HEK293 (cell line): ENCODE results near the gene TSPYL2.

Experiments used
- BCL11B ChIP-seq: fragments of 450-650 bp; formaldehyde crosslinking; IDR thresholded peaks from 2 replicates; pipeline ENCODE4 v1.5.1; 2016; ENCODE audit warnings: low read depth, missing biosample characterization, missing genetic modification characterization
- FEZF1 ChIP-seq: fragments of 450-650 bp; formaldehyde crosslinking; IDR thresholded peaks from 2 replicates; pipeline ENCODE4 v1.5.1; 2016; ENCODE audit warnings: missing biosample characterization, missing genetic modification characterization
- HOXA7 ChIP-seq: sonication (generic); formaldehyde crosslinking; IDR thresholded peaks from 2 replicates; pipeline ENCODE4 v1.8.1; 2022; ENCODE audit warnings: missing genetic modification reagents, borderline replicate concordance
- KLF10 ChIP-seq: fragments of 450-650 bp; IDR thresholded peaks from 2 replicates; pipeline ENCODE4 v1.5.1; 2018; ENCODE audit warnings: missing biosample characterization, mild to moderate bottlenecking, missing genetic modification characterization
- KLF16 ChIP-seq: fragments of 450-650 bp; formaldehyde crosslinking; IDR thresholded peaks from 2 replicates; pipeline ENCODE4 v1.5.1; 2017; ENCODE audit warnings: missing biosample characterization, missing genetic modification characterization
- TCF7L2 ChIP-seq: IDR thresholded peaks from 2 replicates; pipeline ENCODE4 v1.6.1; 2011; ENCODE audit warnings: low read depth, mild to moderate bottlenecking, inconsistent platforms, low read length, moderate library complexity, borderline replicate concordance
- TRIM28 ChIP-seq: IDR thresholded peaks from 2 replicates; pipeline ENCODE4 v1.6.1; 2011; ENCODE audit warnings: low read length, control low read depth, borderline replicate concordance
- ZBTB1 ChIP-seq: fragments of 450-650 bp; formaldehyde crosslinking; IDR thresholded peaks from 2 replicates; pipeline ENCODE4 v1.5.1; 2016; ENCODE audit warnings: missing biosample characterization, missing genetic modification characterization
- ZBTB7A ChIP-seq: fragments of 450-650 bp; formaldehyde crosslinking; IDR thresholded peaks from 2 replicates; pipeline ENCODE4 v1.5.1; 2016; ENCODE audit warnings: low read depth, missing biosample characterization, missing genetic modification characterization
- ZBTB8A ChIP-seq: fragments of 450-650 bp; formaldehyde crosslinking; IDR thresholded peaks from 2 replicates; pipeline ENCODE4 v1.5.1; 2016; ENCODE audit warnings: missing biosample characterization, missing genetic modification characterization
- ZEB2 ChIP-seq: fragments of 450-650 bp; formaldehyde crosslinking; IDR thresholded peaks from 2 replicates; pipeline ENCODE4 v1.5.1; 2016; ENCODE audit warnings: missing biosample characterization, missing genetic modification characterization
- ZNF140 ChIP-seq: fragments of 450-650 bp; formaldehyde crosslinking; IDR thresholded peaks from 2 replicates; pipeline ENCODE4 v1.5.1; 2016; ENCODE audit warnings: missing biosample characterization, missing genetic modification characterization
- ZNF174 ChIP-seq: fragments of 450-650 bp; formaldehyde crosslinking; IDR thresholded peaks from 2 replicates; pipeline ENCODE4 v1.5.0; 2017; ENCODE audit warnings: missing biosample characterization, mild to moderate bottlenecking, missing genetic modification characterization
- ZNF19 ChIP-seq: fragments of 450-650 bp; formaldehyde crosslinking; IDR thresholded peaks from 2 replicates; pipeline ENCODE4; 2016; ENCODE audit warnings: missing biosample characterization, missing genetic modification characterization, low read depth
- ZNF311 ChIP-seq: fragments of 450-650 bp; formaldehyde crosslinking; IDR thresholded peaks from 2 replicates; pipeline ENCODE4 v1.5.1; 2017; ENCODE audit warnings: missing biosample characterization, missing genetic modification characterization, borderline replicate concordance
- ZNF354C ChIP-seq: fragments of 450-650 bp; formaldehyde crosslinking; IDR thresholded peaks from 2 replicates; pipeline ENCODE4 v1.5.1; 2016; ENCODE audit warnings: missing biosample characterization, missing genetic modification characterization, low read depth, borderline replicate concordance
- ZNF510 ChIP-seq: fragments of 450-650 bp; formaldehyde crosslinking; IDR thresholded peaks from 2 replicates; pipeline ENCODE4 v1.5.1; 2018; ENCODE audit warnings: mild to moderate bottlenecking, missing genetic modification characterization, missing biosample characterization; ENCODE audit not compliant: insufficient replicate concordance
- ZNF530 ChIP-seq: fragments of 450-650 bp; formaldehyde crosslinking; IDR thresholded peaks from 2 replicates; pipeline ENCODE4 v1.5.1; 2016; ENCODE audit warnings: low read depth, missing biosample characterization, missing genetic modification characterization
- ZNF560 ChIP-seq: fragments of 450-650 bp; formaldehyde crosslinking; IDR thresholded peaks from 2 replicates; pipeline ENCODE4 v1.5.1; 2017; ENCODE audit warnings: missing biosample characterization, missing genetic modification characterization, borderline replicate concordance
- ZNF561 ChIP-seq: fragments of 450-650 bp; IDR thresholded peaks from 2 replicates; pipeline ENCODE4 v1.5.1; 2018; ENCODE audit warnings: missing biosample characterization, missing genetic modification characterization, borderline replicate concordance
- ZNF623 ChIP-seq: fragments of 450-650 bp; formaldehyde crosslinking; IDR thresholded peaks from 2 replicates; pipeline ENCODE4 v1.5.1; 2016; ENCODE audit warnings: missing biosample characterization, missing genetic modification characterization
- ZNF677 ChIP-seq: fragments of 450-650 bp; IDR thresholded peaks from 2 replicates; pipeline ENCODE4 v1.5.0; 2018; ENCODE audit warnings: missing biosample characterization, mild to moderate bottlenecking, missing genetic modification characterization, moderate library complexity
- ZNF791 ChIP-seq: fragments of 450-650 bp; formaldehyde crosslinking; IDR thresholded peaks from 2 replicates; pipeline ENCODE4 v1.5.1; 2016; ENCODE audit warnings: missing biosample characterization, missing genetic modification characterization
- ZNF837 ChIP-seq: fragments of 450-650 bp; formaldehyde crosslinking; IDR thresholded peaks from 2 replicates; pipeline ENCODE4 v1.5.1; 2016; ENCODE audit warnings: missing biosample characterization, missing genetic modification characterization
- TF ChIP-seq, protein P1 (sequence below): fragments of 450-650 bp; formaldehyde crosslinking; IDR thresholded peaks from 2 replicates; pipeline ENCODE4 v1.5.1; 2016; ENCODE audit warnings: missing biosample characterization, missing genetic modification characterization, borderline replicate concordance
- TF ChIP-seq, protein P2 (sequence below): fragments of 450-650 bp; formaldehyde crosslinking; IDR thresholded peaks from 2 replicates; pipeline ENCODE4 v1.5.1; 2016; ENCODE audit warnings: missing biosample characterization, missing genetic modification characterization
- TF ChIP-seq, protein P3 (sequence below): IDR thresholded peaks from 2 replicates; pipeline ENCODE4 v1.6.1; 2011; ENCODE audit warnings: mild to moderate bottlenecking, low read depth, low read length, borderline replicate concordance
- TF ChIP-seq, protein P4 (sequence below): fragments of 450-650 bp; formaldehyde crosslinking; IDR thresholded peaks from 2 replicates; pipeline ENCODE4 v1.5.1; 2016; ENCODE audit warnings: missing biosample characterization, missing genetic modification characterization
- TF ChIP-seq, protein P5 (sequence below): fragments of 450-650 bp; formaldehyde crosslinking; IDR thresholded peaks from 2 replicates; pipeline ENCODE4 v1.5.1; 2016; ENCODE audit warnings: missing biosample characterization, missing genetic modification characterization
- TF ChIP-seq, protein P6 (sequence below): fragments of 450-650 bp; formaldehyde crosslinking; IDR thresholded peaks from 2 replicates; pipeline ENCODE4 v1.5.1; 2016; ENCODE audit warnings: missing biosample characterization, missing genetic modification characterization
- TF ChIP-seq, protein P7 (sequence below): fragments of 450-650 bp; formaldehyde crosslinking; IDR thresholded peaks from 2 replicates; pipeline ENCODE4 v1.5.1; 2017; ENCODE audit warnings: missing biosample characterization, missing genetic modification characterization

TSPYL2 gene

DNA sequence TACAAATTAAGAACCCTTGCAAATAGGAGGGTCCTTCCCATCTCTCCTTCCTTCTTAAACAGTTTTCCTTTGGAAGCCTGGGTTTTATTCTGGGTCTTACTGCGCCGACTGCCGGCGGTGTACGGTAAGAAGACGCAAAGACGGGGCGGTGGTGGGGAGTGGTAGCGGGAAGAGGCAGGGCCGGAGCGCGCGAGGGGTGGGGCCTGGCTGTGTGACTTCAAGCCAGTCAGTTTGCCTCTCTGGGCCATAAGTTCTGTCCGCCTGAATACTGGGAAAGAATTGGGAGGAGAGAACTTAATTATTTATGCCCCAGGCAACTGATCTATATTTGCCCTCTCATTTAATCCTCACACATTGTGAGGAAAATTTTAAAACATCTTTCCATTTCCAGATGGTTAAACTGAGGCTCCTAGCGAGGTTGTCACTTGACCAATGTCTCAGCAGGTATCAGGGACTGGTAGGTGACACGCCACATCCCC, 11.0 kb downstream of the TSPYL2 start (continued):
- TF ChIP-seq, protein P1, sequence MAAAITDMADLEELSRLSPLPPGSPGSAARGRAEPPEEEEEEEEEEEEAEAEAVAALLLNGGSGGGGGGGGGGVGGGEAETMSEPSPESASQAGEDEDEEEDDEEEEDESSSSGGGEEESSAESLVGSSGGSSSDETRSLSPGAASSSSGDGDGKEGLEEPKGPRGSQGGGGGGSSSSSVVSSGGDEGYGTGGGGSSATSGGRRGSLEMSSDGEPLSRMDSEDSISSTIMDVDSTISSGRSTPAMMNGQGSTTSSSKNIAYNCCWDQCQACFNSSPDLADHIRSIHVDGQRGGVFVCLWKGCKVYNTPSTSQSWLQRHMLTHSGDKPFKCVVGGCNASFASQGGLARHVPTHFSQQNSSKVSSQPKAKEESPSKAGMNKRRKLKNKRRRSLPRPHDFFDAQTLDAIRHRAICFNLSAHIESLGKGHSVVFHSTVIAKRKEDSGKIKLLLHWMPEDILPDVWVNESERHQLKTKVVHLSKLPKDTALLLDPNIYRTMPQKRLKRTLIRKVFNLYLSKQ (tag by site-specific recombination) = no peak
- TF ChIP-seq ZNF561 (tag by site-specific recombination) (no peak), ZNF837 (tag by site-specific recombination) (no peak), ZBTB8A (tag by site-specific recombination) (no peak), ZBTB1 (no peak), KLF16 (tag by site-specific recombination) (0 out of 2 replicates have a peak, but pooled peaks have one; percentile 24), ZNF174 (tag by site-specific recombination) (no peak), ZNF311 (tag by site-specific recombination) (no peak), ZNF510 (tag by site-specific recombination) (no peak), TRIM28 (no peak), ZNF677 (tag by site-specific recombination) (no peak), ZNF354C (tag by site-specific recombination) (no peak), KLF10 (peak; percentile 27), ZNF791 (tag by site-specific recombination) (no peak), ZBTB7A (tag by site-specific recombination) (no peak), ZNF19 (tag by site-specific recombination) (no peak), FEZF1 (tag by site-specific recombination) (no peak), ZEB2 (tag by site-specific recombination) (0 out of 2 replicates have a peak, but pooled peaks have one; percentile 28), TCF7L2 (no peak), HOXA7 (CRISPR knock-in tag) (no peak), ZNF560 (no peak), ZNF530 (tag by site-specific recombination) (no peak), ZNF140 (tag by site-specific recombination) (no peak), BCL11B (tag by site-specific recombination) (no peak), ZNF623 (no peak)
- TF ChIP-seq, protein P2, sequence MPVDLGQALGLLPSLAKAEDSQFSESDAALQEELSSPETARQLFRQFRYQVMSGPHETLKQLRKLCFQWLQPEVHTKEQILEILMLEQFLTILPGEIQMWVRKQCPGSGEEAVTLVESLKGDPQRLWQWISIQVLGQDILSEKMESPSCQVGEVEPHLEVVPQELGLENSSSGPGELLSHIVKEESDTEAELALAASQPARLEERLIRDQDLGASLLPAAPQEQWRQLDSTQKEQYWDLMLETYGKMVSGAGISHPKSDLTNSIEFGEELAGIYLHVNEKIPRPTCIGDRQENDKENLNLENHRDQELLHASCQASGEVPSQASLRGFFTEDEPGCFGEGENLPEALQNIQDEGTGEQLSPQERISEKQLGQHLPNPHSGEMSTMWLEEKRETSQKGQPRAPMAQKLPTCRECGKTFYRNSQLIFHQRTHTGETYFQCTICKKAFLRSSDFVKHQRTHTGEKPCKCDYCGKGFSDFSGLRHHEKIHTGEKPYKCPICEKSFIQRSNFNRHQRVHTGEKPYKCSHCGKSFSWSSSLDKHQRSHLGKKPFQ = no peak
- TF ChIP-seq, protein P3, sequence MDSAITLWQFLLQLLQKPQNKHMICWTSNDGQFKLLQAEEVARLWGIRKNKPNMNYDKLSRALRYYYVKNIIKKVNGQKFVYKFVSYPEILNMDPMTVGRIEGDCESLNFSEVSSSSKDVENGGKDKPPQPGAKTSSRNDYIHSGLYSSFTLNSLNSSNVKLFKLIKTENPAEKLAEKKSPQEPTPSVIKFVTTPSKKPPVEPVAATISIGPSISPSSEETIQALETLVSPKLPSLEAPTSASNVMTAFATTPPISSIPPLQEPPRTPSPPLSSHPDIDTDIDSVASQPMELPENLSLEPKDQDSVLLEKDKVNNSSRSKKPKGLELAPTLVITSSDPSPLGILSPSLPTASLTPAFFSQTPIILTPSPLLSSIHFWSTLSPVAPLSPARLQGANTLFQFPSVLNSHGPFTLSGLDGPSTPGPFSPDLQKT = no peak
- TF ChIP-seq, protein P4, sequence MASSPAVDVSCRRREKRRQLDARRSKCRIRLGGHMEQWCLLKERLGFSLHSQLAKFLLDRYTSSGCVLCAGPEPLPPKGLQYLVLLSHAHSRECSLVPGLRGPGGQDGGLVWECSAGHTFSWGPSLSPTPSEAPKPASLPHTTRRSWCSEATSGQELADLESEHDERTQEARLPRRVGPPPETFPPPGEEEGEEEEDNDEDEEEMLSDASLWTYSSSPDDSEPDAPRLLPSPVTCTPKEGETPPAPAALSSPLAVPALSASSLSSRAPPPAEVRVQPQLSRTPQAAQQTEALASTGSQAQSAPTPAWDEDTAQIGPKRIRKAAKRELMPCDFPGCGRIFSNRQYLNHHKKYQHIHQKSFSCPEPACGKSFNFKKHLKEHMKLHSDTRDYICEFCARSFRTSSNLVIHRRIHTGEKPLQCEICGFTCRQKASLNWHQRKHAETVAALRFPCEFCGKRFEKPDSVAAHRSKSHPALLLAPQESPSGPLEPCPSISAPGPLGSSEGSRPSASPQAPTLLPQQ (tag by site-specific recombination) = no peak
- TF ChIP-seq, protein P5, sequence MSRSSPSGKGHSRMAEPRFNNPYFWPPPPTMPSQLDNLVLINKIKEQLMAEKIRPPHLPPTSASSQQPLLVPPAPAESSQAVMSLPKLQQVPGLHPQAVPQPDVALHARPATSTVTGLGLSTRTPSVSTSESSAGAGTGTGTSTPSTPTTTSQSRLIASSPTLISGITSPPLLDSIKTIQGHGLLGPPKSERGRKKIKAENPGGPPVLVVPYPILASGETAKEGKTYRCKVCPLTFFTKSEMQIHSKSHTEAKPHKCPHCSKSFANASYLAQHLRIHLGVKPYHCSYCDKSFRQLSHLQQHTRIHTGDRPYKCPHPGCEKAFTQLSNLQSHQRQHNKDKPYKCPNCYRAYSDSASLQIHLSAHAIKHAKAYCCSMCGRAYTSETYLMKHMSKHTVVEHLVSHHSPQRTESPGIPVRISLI (tag by site-specific recombination) = no peak
- TF ChIP-seq, protein P6, sequence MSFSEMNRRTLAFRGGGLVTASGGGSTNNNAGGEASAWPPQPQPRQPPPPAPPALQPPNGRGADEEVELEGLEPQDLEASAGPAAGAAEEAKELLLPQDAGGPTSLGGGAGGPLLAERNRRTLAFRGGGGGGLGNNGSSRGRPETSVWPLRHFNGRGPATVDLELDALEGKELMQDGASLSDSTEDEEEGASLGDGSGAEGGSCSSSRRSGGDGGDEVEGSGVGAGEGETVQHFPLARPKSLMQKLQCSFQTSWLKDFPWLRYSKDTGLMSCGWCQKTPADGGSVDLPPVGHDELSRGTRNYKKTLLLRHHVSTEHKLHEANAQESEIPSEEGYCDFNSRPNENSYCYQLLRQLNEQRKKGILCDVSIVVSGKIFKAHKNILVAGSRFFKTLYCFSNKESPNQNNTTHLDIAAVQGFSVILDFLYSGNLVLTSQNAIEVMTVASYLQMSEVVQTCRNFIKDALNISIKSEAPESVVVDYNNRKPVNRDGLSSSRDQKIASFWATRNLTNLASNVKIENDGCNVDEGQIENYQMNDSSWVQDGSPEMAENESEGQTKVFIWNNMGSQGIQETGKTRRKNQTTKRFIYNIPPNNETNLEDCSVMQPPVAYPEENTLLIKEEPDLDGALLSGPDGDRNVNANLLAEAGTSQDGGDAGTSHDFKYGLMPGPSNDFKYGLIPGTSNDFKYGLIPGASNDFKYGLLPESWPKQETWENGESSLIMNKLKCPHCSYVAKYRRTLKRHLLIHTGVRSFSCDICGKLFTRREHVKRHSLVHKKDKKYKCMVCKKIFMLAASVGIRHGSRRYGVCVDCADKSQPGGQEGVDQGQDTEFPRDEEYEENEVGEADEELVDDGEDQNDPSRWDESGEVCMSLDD = no peak
- TF ChIP-seq, protein P7, sequence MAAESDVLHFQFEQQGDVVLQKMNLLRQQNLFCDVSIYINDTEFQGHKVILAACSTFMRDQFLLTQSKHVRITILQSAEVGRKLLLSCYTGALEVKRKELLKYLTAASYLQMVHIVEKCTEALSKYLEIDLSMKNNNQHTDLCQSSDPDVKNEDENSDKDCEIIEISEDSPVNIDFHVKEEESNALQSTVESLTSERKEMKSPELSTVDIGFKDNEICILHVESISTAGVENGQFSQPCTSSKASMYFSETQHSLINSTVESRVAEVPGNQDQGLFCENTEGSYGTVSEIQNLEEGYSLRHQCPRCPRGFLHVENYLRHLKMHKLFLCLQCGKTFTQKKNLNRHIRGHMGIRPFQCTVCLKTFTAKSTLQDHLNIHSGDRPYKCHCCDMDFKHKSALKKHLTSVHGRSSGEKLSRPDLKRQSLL (tag by site-specific recombination) = no peak
